Measurements from ENCODE around the gene ZNF205. TPM values are rescaled to one million over a fixed set of nuclear protein-coding genes. Genes with fewer than 3 reads are reported as not detected.
A peak's percentile ranks its signal among the peaks of the same experiment; 100 is the strongest.

ZNF205 gene
- total and polyA plus RNA-seq, 9 of the 15 experiments (the other 6 are each of a cell fraction or from before 2014, with no cell fraction given), result 2.4 to 11.8 (median 5.1) TPM; not detected in 2

- TF ChIP-seq DEAF1 (CRISPR knock-in tag; IDR thresholded peaks at IDR 0.05), result no peak
- no peak for TF ChIP-seq BCL6 (CRISPR knock-in tag; IDR thresholded peaks at IDR 0.05)
- no peak for TF ChIP-seq ZNF165 (CRISPR knock-in tag; IDR thresholded peaks at IDR 0.05; ENCODE audit: borderline replicate concordance)
- TF ChIP-seq GATAD2A (IDR thresholded peaks at IDR 0.05), result no peak
- TF ChIP-seq GTF2F1 (IDR thresholded peaks at IDR 0.05; ENCODE audit: low read depth, low read length), result no peak
- TF ChIP-seq KAT2B (IDR thresholded peaks at IDR 0.05; ENCODE audit: low read depth, low read length), result no peak
- TF ChIP-seq SIRT6 (IDR thresholded peaks at IDR 0.05; ENCODE audit: low read depth, low read length), result no peak
- no peak for TF ChIP-seq GABPB2 (CRISPR knock-in tag; conservative IDR thresholded peaks at IDR 0.05)
- peak; percentile 68 for TF ChIP-seq SUPT5H (IDR thresholded peaks at IDR 0.05)
- no peak for TF ChIP-seq U2AF2 (optimal IDR thresholded peaks at IDR 0.05; ENCODE audit: low read depth, low read length)
- TF ChIP-seq THRA (IDR thresholded peaks at IDR 0.05), result no peak
- peak; percentile 2; the same call in 1 of the 2 replicates for TF ChIP-seq CBFA2T3 (IDR thresholded peaks at IDR 0.05)
- TF ChIP-seq ZSCAN32 (CRISPR knock-in tag; IDR thresholded peaks at IDR 0.05), result no peak
- TF ChIP-seq ZFPM2 (CRISPR knock-in tag; IDR thresholded peaks at IDR 0.05), result no peak
- TF ChIP-seq KDM5B (IDR thresholded peaks at IDR 0.05; ENCODE audit: insufficient replicate concordance, low read depth, low read length), result no peak
- TF ChIP-seq ZNF707 (CRISPR knock-in tag; conservative IDR thresholded peaks at IDR 0.05), result no peak
- TF ChIP-seq ZC3H11A (IDR thresholded peaks at IDR 0.05; ENCODE audit: low read depth, low read length), result no peak
- peak; percentile 72 for TF ChIP-seq TEAD4 (IDR thresholded peaks at IDR 0.05; ENCODE audit: low read length)
- no peak for TF ChIP-seq TEAD4 (CRISPR knock-in tag; IDR thresholded peaks at IDR 0.05; ENCODE audit: borderline replicate concordance)
- no peak for TF ChIP-seq HDAC8 (tag; IDR thresholded peaks at IDR 0.05)
- TF ChIP-seq, protein P1, sequence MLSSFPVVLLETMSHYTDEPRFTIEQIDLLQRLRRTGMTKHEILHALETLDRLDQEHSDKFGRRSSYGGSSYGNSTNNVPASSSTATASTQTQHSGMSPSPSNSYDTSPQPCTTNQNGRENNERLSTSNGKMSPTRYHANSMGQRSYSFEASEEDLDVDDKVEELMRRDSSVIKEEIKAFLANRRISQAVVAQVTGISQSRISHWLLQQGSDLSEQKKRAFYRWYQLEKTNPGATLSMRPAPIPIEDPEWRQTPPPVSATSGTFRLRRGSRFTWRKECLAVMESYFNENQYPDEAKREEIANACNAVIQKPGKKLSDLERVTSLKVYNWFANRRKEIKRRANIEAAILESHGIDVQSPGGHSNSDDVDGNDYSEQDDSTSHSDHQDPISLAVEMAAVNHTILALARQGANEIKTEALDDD (IDR thresholded peaks at IDR 0.05), result no peak
- TF ChIP-seq CBX1 (IDR thresholded peaks at IDR 0.05; ENCODE audit: low read depth), result no peak
- no peak for TF ChIP-seq NFE2 (IDR thresholded peaks at IDR 0.05; ENCODE audit: low read depth)
- no peak for TF ChIP-seq ADNP (tag; IDR thresholded peaks at IDR 0.05)
- peak; percentile 72 for TF ChIP-seq TAF7 (tag; IDR thresholded peaks at IDR 0.05)
- no peak for TF ChIP-seq CBFA2T2 (conservative IDR thresholded peaks at IDR 0.05)
- no peak for TF ChIP-seq ZNF121 (CRISPR knock-in tag; conservative IDR thresholded peaks at IDR 0.05)
- TF ChIP-seq HDGF (IDR thresholded peaks at IDR 0.05), result no peak
- TF ChIP-seq RUNX1 (IDR thresholded peaks at IDR 0.05; ENCODE audit: low read depth), result no peak
- no peak for TF ChIP-seq KAT7 (CRISPR knock-in tag; IDR thresholded peaks at IDR 0.05; ENCODE audit: borderline replicate concordance)
Observed at GRCh38 chr16:3158510-3159314, 46.3 kb downstream of the ZNF205 start (continued).
